D721Med (cell line): ENCODE measurements around the gene HSPBP1.

ENCODE experiments used
- DNase-seq: peaks from one replicate; pipeline ENCODE4 v3.0.0; 2011; ENCODE audit warnings: low spot score; ENCODE audit not compliant: insufficient read length
- FAIRE-seq: peaks from 2 replicates; lab custom pipeline; 2011; peaks lifted over from hg19 to GRCh38; lab: Jason Lieb, UNC
- CTCF ChIP-seq: IDR thresholded peaks from 2 replicates; pipeline ENCODE4 v1.5.1; 2012; ENCODE audit warnings: mild to moderate bottlenecking, control low read depth; ENCODE audit not compliant: insufficient read depth; ENCODE audit errors: missing control alignments

HSPBP1 gene

GRCh38 chr19:55241935-55242464, 37.9 kb downstream of the HSPBP1 start:
- no peak for TF ChIP-seq CTCF
- no peak for DNase-seq
- FAIRE-seq, result no peak

- no peak for FAIRE-seq
- DNase-seq, result no peak
- no peak for TF ChIP-seq CTCF
Observed at GRCh38 chr19:55241143-55241934, 38.6 kb downstream of the HSPBP1 start.

- DNase-seq (no peak), FAIRE-seq (no peak)
- TF ChIP-seq CTCF, result no peak
Observed at GRCh38 chr19:55240713-55241020, 39.2 kb downstream of the HSPBP1 start.

DNA sequence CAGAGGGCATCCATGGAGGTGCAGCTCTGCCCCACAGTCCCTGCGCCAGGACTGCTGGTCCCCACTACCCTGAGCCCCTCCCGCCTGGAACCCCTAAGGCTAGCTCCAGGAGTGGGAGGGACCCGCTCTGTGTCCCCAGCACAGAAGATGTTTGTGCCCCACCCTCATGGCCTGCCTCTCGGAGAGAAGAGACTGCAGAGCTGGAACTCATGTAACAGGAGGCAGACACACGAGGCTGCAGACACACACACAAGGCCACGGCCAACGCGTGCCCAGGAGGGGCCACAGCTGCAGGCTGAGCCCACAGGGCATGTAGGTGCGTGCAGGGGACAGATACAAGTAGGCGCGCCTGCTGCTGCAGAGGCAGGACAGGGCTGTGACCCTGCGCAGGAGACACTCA, 40.9 kb downstream of the HSPBP1 start:
- FAIRE-seq (no peak), DNase-seq (no peak)
- TF ChIP-seq CTCF, result no peak

- TF ChIP-seq CTCF, result no peak
- no peak for DNase-seq
- FAIRE-seq, result no peak
Observed at GRCh38 chr19:55238030-55238429, 41.9 kb downstream of the HSPBP1 start.

- DNase-seq (no peak), FAIRE-seq (no peak)
- no peak for TF ChIP-seq CTCF
Observed at GRCh38 chr19:55232986-55233385, 46.9 kb downstream of the HSPBP1 start.

DNA sequence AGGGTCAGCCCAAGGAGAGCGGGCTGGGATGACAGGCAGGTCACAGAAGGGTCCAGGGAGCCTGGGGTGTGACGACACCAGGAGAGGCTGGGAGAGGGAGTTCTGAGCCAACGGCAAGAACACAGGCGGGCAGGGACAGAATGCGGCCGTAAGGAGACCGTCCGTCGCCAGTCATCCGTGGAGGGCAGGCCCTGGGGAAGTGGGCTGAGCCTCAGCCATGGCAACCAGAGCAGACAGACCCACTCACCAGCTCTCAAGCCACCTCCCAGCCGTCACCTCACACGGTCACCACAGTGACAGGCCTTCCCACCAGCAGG, 47.7 kb downstream of the HSPBP1 start:
- no peak for DNase-seq
- no peak for FAIRE-seq
- no peak for TF ChIP-seq CTCF
